ENCODE results near the gene LTBP1. TPM values are rescaled to one million over a fixed set of nuclear protein-coding genes. Genes with fewer than 3 reads are reported as not detected.

Gene LTBP1
- total and polyA plus RNA-seq, 2 donors (not counting 1 experiment from before 2014, with no cell fraction given), result 0.69 TPM; not detected in 1

GRCh38 chr2:32900246-32900973, 46.3 kb upstream of the LTBP1 start:
- no peak overlapping the region for H2AFZ ChIP-seq (ENCODE audit: insufficient read depth, low read depth, low read length, poor library complexity, severe bottlenecking)
- no peak for ATAC-seq (ENCODE audit: low read depth)

More at GRCh38 chr2:32900246-32900973, 46.3 kb upstream of the LTBP1 start:
- Mint-ChIP-seq H3K4me3 (no peak overlapping the region), H3K9me3 (ENCODE audit: insufficient read depth) (no peaks in the 10 kb centered on the region), H3K4me1 (no peaks in the 10 kb centered on the region), H3K27ac (no peak overlapping the region), H3K27me3 (peaks cover 29% of the 10 kb centered on the region)
- Histone ChIP-seq H3K79me2 (ENCODE audit: control insufficient read depth, insufficient read depth, low read length) (no peaks in the 10 kb centered on the region), H3K9me3 (ENCODE audit: control extremely low read depth in 1 of 3, control insufficient read depth in 2 of 3, insufficient read depth in 1 of 3, low read length in 2 of 3) (peaks cover 0 to 6% (median 0%) of the 10 kb centered on the region in 3 donors), H4K20me1 (ENCODE audit: control insufficient read depth, insufficient read depth, low read length, poor library complexity, severe bottlenecking) (no peaks in the 10 kb centered on the region), H3K36me3 (replicated peaks in 1 of 2; ENCODE audit: control extremely low read depth in 1 of 2, control insufficient read depth in 1 of 2, extremely low read depth in 1 of 2, insufficient read depth in 2 of 2, low read length in 1 of 2) (no peaks in the 10 kb centered on the region), H3K27ac (ENCODE audit: low read length in 2 of 2) (no peak overlapping the region), H3K4me1 (ENCODE audit: control insufficient read depth in 2 of 2, insufficient read depth in 2 of 2, low read length in 2 of 2) (no peaks in the 10 kb centered on the region), H3K9ac (ENCODE audit: low read length) (no peak overlapping the region), H3K27me3 (replicated peaks in 1 of 4; ENCODE audit: control extremely low read depth in 1 of 4, control insufficient read depth in 3 of 4, insufficient read depth in 4 of 4, low read length in 3 of 4) (peaks cover 0 to 2% (median 0%) of the 10 kb centered on the region in 4 experiments), H3K4me3 (ENCODE audit: control extremely low read depth in 1 of 5, extremely low read depth in 1 of 5, insufficient read depth in 1 of 5, low read depth in 2 of 5, low read length in 4 of 5) (no peak overlapping the region), H3K4me2 (replicated peaks; ENCODE audit: low read depth, low read length, poor library complexity, severe bottlenecking) (no peak overlapping the region)
- intact Hi-C loops (cut with micrococcal nuclease), result no loop called here
- no peak for DNase-seq
- TF ChIP-seq EZH2 (IDR thresholded peaks at IDR 0.05; ENCODE audit: borderline replicate concordance, insufficient read depth, low read depth, low read length, poor library complexity, severe bottlenecking) (no peak), CTCF (IDR thresholded peaks at IDR 0.05) (no peak)
- WGBS (ENCODE audit: insufficient coverage), result 89% methylated on average over 5 of the region's 12 CpGs
- CTCF ChIA-PET, result no interaction called here
- POLR2A ChIA-PET, result no interaction called here
